GM19193 (cell line): ENCODE measurements around the gene RBM39.
A peak's percentile ranks its signal among the peaks of the same experiment; 100 is the strongest.

Source experiments
- POLR2A ChIP-seq: IDR thresholded peaks from 4 replicates; pipeline ENCODE4 v1.6.1; 2011; ENCODE audit not compliant: insufficient read depth, insufficient read length; ENCODE audit errors: extremely low read depth

RBM39 gene

DNA sequence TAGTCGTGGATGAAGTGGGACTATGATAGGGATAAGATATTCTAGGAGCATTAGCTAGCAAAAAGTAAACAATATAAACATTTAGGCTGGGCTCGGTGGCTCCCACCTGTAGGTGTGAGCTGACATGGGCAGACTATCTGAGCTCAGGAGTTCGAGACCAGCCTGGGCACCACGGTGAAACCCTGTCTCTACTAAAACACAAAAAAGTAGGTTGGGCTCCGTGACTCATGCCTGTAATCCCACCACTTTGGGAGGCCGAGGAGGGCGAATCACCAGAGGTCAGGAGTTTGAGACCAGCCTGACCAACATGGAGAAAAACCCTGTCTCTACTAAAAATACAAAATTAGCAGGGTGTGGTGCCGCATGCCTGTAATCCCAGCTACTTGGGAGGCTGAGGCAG lies 23.7 kb downstream of the RBM39 start:
- peak; percentile 22 for TF ChIP-seq POLR2A

DNA sequence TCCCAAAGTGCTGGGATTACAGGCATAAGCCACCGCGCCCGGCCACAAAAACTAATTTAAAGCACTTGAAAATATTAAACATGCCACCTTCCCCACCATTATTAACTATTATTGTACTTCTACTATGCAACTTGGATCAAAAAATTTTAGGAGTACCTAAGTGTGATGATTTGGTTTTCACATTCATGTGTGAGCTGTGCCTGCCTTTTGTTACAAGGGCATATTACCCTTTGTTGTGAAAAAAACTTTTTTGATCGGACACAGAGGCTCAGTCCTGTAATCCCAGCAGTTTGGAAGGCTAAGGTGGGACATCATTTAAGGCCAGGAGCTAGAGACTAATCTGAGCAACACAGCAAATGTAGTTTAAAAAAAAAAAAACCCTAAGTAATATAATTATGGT lies 25.7 kb downstream of the RBM39 start:
- no peak for TF ChIP-seq POLR2A

DNA sequence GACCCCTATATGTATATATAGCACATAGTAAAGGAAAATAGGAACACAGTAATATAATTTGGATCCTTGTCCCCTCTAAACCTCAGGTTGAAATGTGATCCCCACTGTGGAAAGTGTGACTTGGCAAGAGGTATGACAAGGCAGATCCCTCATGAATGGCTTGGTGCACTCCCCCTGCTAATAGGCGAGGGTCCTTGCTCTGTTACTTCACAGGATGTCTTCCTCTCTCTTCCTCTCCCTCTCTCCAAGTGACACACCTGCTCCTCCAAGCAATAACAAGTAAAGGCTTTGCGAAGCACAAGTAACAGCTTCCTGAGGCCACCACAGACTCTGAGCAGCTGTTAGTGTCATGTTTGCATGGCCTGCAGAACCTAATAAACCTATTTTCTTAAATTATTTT lies 26.4 kb downstream of the RBM39 start:
- TF ChIP-seq POLR2A = no peak

DNA sequence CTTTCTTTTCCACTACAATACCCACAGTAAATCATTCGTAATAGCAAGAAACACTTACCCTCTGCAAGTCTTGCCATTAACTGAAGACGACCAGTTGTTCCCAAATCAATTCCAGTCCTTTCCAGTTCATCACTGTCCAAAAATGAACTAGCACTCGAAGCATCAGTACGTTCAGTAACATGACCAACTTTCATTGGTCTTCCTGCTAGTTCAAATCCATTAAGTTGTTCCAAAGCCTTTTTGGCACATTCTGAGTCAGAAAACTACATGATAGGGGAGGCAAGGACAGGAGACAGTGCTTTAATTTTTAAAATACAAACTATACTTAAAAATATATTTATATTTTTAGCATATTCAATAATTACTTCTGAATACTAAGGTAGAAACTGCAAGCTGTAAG lies 27.9 kb downstream of the RBM39 start:
- TF ChIP-seq POLR2A = no peak

- TF ChIP-seq POLR2A = no peak
Observed at GRCh38 chr20:35711588-35712209, 30.4 kb downstream of the RBM39 start.

DNA sequence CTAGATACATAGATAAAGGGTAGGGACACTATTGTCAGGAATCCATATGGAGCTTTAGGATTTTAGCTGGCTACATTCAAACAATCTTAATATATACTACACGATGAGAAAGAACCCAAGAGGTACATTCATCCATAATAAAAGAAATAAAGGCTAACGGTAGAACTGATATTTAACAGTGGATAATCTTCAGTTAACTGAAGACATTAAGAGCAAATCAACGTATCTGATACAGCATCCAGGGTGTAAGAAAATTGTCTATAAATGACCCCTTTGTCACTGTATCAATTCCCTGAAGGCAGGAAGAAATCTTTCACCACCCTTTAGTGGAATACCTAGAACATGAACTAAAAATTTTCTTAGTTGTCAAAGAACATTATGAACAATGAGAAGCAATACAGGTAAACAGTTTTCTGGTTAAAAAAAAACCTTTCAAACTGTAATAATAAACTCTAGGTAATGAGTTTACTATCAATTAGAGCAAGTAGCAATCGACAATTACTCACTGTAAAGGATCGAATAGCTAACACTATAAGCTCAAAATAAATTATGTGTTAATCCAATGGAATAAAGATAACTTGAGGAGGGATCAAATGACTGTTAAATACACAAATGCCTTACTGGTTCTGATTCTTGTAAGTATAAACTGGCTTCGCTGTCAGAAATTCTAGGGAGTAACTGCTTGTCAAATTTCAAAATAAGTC lies 31.0 kb downstream of the RBM39 start:
- no peak for TF ChIP-seq POLR2A

- no peak for TF ChIP-seq POLR2A
Observed at GRCh38 chr20:35710039-35710438, 32.0 kb downstream of the RBM39 start.

DNA sequence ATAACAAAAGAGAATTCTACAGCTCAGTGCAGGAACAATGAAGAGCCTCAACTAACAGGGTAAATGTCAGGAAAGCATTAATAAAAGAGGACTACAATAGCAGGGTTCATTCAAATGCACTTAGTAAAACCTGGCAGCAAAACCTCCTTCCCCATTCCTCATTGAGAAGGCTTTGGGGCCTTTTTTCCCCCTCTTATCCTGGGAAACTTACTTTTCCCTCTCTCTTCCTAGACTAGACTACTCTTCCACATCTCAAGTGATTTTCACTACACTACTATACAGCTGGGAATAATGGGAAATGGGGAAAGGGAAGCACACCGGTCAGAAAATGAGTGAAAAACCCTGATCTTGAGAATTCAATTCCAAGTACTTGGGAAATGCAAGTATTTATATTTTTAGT lies 32.8 kb downstream of the RBM39 start:
- no peak for TF ChIP-seq POLR2A

DNA sequence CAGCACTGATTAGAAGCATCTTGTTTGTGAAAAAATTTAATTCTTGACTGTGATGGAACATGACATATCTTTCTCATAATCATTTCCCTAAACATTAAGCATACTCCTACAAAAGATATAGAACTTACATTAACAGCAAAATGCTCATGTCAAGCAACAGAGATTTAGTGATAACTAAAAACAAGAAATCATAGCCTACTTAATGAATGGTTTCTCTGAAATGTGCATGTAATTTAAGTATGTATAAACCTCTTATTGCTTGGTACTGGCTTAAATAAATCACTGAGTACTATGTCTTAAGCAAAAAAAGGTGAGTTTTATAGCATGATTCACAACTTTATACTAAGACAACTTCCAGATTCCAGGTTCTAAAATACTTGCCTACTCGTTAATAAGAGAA lies 33.6 kb downstream of the RBM39 start:
- no peak for TF ChIP-seq POLR2A

DNA sequence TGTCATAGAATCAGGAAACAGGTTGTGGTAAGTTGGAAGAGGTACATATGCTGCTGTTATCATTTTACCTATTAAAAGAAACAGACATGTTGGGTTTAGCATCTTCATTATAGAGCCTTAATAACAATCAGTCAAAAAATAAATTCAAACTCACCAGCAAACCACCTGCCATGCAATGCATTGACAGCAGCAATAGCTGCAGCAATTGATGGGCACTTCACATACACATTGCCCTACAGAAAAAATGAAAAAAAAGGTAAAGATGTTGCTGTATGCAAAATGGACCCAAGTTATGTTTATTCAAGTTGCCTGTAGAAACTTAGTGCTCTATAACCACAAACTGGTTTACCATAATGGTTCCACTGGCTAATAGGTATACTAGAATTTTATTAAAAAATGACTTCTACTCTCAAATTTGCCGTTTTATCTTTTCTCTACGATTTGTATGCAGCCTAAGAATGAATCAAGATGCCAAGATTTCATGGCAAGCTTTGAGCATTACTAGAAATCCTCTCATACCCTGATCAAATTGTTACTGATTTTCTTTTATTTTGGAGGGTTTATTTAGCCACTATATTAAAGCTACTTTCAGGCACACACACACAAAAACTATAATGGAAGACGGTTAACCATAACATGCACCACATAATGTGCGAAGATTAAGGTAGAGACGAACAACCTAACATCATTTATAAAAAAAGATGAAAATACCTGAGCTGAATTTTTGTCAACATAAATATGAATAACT lies 37.4 kb downstream of the RBM39 start:
- TF ChIP-seq POLR2A = no peak

DNA sequence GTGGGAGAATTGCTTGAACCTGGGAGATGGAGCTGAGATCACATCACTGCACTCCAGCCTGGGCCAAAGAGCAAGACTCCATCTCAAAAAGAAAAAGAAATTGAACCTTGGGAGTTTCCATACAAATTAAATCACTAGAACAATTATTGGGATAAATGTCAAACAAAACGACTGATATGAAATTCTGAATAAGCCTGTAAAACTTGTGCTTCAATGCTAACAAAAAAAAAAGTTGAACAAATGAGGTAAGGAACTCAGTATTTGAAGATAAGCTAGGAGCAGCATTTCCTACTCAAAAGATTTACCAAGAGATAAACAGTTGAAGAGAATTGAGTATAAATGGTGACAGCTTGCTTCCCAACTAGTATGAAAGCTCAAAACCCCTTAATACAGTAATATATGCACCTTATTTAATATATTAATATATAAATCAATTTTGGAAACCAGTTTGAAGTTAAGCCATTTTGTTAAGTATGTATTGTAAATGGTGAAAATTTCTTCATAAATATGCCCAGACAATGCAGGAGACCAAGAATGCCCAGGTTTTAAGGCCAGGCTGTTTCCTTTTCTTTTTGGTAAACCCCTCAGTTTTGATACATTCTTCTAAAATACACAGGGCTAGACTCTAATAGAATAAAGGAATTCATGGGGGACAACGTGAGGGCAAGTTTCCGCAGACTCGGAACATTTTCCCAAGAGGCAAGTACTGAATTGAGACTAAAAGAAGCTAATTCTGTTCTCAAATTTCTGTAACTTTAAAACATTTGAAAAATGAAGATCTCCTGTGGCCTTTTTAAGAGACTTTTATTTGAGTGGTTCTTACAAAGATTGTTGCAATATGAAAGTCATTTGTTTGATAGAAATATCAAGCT lies 39.0 kb downstream of the RBM39 start:
- TF ChIP-seq POLR2A = no peak

DNA sequence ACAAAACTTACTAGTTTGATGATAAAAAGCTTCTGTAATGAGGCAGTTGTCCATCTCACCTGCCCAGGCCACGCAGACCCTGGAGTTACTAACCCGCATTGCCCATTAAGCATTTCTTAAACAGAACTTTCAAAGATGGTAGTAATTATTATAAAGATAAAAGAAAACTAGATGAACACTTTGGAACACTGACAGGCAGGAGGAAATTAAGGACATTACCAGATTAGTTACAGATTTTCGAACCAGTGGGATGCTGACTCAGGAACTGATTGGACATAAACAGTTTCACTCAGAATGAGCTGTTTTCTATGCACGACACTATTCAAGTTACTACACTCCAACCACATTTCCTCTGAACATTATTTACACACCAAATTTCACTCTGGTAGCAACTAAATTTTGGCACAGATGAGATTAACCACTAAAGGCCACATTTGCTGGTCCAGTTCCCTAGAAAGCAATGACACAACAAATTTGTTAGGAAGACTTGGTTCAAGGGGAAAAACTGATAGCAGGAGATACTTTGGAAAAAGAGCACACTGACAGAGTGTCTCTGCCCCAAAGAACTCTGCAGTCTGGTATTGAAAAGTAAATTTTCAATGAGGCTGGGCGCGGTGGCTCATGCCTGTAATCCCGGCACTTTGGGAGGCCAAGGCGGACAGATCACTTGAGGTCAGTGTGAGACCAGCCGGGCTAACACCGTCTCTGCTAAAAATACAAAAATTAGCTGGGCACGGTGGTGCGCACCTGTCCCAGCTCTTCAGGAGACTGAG lies 39.8 kb downstream of the RBM39 start:
- peak; percentile 26 for TF ChIP-seq POLR2A

DNA sequence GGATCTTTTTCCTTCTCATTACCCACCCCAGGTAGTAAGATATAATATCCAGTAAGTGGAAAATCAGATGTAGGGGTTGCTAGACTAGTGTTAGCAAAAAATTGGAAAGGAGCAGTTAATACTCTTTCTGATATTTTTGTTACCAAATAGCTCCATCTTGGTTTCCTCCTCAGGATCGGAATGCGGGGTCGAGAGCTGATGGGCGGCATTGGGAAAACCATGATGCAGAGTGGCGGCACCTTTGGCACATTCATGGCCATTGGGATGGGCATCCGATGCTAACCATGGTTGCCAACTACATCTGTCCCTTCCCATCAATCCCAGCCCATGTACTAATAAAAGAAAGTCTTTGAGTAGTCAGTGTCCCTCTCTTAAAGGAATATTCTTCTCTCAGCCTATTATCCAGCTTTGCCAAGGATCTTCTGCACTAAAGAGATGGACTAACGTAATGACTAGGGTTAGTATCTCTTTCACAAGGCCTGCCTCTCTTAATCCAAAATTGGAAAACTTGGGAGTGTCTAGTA lies 41.4 kb downstream of the RBM39 start:
- TF ChIP-seq POLR2A = peak; percentile 10
